GM23338 (cell line): ENCODE measurements around the gene MLKL.

Experiments
- CREB1 ChIP-seq: fragments of 250-450 bp; sonication (Bioruptor Pico); IDR thresholded peaks from 2 replicates; pipeline ENCODE4 v1.5.0; 2020; ENCODE audit warnings: low read depth, mild to moderate bottlenecking, moderate library complexity
- ETS1 ChIP-seq: IDR thresholded peaks from 2 replicates; pipeline ENCODE4 v1.6.1; 2016; ENCODE audit warnings: antibody characterized with exemption
- EZH2 ChIP-seq: fragments of 200-600 bp; sonication (generic); IDR thresholded peaks from one replicate; pipeline ENCODE4 v1.8.0; 2017; ENCODE audit warnings: antibody characterized with exemption, mild to moderate bottlenecking, low read depth; ENCODE audit not compliant: unreplicated experiment
- EZH2phosphoT487 ChIP-seq: fragments of 200-600 bp; sonication (generic); IDR thresholded peaks from one replicate; pipeline ENCODE4 v1.8.1; 2018; ENCODE audit warnings: antibody characterized with exemption; ENCODE audit not compliant: unreplicated experiment
- POLR2AphosphoS5 ChIP-seq: IDR thresholded peaks from 2 replicates; pipeline ENCODE4 v1.6.1; 2016; ENCODE audit warnings: antibody characterized with exemption, low read depth
- REST ChIP-seq: IDR thresholded peaks from one replicate; pipeline ENCODE4 v1.6.1; 2018; ENCODE audit warnings: antibody characterized with exemption; ENCODE audit not compliant: unreplicated experiment
- STAT1 ChIP-seq: IDR thresholded peaks from one replicate; pipeline ENCODE4 v1.6.1; 2016; ENCODE audit warnings: antibody characterized with exemption; ENCODE audit not compliant: unreplicated experiment
- ZNF114 ChIP-seq: fragments of 250-450 bp; sonication (Bioruptor Pico); IDR thresholded peaks from 2 replicates; pipeline ENCODE4 v1.5.0; 2020; ENCODE audit warnings: mild to moderate bottlenecking, moderate library complexity
- ZNF331 ChIP-seq: fragments of 250-450 bp; sonication (Bioruptor Pico); IDR thresholded peaks from 2 replicates; pipeline ENCODE4 v1.5.0; 2020; ENCODE audit warnings: low read depth, mild to moderate bottlenecking, moderate library complexity
- TF ChIP-seq, protein P1 (sequence below), 2 experiments: fragments of 200-600 bp in 1 of 2; sonication (generic) in 1 of 2; conservative IDR thresholded peaks; 2 replicates each; pipeline versions ENCODE4 v1.5.1 to v1.6.1; 2016 to 2017; ENCODE audit warnings: antibody characterized with exemption in 2 of 2, low read depth in 2 of 2, mild to moderate bottlenecking in 2 of 2, moderate library complexity in 1 of 2

GRCh38 chr16:74700116-74700437 lies 585 bp downstream of the MLKL start:
- TF ChIP-seq, protein P1, sequence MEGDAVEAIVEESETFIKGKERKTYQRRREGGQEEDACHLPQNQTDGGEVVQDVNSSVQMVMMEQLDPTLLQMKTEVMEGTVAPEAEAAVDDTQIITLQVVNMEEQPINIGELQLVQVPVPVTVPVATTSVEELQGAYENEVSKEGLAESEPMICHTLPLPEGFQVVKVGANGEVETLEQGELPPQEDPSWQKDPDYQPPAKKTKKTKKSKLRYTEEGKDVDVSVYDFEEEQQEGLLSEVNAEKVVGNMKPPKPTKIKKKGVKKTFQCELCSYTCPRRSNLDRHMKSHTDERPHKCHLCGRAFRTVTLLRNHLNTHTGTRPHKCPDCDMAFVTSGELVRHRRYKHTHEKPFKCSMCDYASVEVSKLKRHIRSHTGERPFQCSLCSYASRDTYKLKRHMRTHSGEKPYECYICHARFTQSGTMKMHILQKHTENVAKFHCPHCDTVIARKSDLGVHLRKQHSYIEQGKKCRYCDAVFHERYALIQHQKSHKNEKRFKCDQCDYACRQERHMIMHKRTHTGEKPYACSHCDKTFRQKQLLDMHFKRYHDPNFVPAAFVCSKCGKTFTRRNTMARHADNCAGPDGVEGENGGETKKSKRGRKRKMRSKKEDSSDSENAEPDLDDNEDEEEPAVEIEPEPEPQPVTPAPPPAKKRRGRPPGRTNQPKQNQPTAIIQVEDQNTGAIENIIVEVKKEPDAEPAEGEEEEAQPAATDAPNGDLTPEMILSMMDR (conservative IDR thresholded peaks at IDR 0.05; ENCODE audit: low read depth in 2 of 2): no peak
- TF ChIP-seq REST: no peak
- TF ChIP-seq EZH2: no peak
- TF ChIP-seq POLR2AphosphoS5: no peak
- no peak for TF ChIP-seq ZNF331 (CRISPR knock-in tag)
- TF ChIP-seq CREB1: no peak
- TF ChIP-seq EZH2phosphoT487: no peak
- no peak for TF ChIP-seq ZNF114 (CRISPR knock-in tag)
- no peak for TF ChIP-seq STAT1
- no peak for TF ChIP-seq ETS1
